ENCODE measurements around the gene IL31RA.

Gene IL31RA

GRCh38 chr5:55959208-55959607, 108.1 kb downstream of the IL31RA start:
- TF ChIP-seq, protein P1, sequence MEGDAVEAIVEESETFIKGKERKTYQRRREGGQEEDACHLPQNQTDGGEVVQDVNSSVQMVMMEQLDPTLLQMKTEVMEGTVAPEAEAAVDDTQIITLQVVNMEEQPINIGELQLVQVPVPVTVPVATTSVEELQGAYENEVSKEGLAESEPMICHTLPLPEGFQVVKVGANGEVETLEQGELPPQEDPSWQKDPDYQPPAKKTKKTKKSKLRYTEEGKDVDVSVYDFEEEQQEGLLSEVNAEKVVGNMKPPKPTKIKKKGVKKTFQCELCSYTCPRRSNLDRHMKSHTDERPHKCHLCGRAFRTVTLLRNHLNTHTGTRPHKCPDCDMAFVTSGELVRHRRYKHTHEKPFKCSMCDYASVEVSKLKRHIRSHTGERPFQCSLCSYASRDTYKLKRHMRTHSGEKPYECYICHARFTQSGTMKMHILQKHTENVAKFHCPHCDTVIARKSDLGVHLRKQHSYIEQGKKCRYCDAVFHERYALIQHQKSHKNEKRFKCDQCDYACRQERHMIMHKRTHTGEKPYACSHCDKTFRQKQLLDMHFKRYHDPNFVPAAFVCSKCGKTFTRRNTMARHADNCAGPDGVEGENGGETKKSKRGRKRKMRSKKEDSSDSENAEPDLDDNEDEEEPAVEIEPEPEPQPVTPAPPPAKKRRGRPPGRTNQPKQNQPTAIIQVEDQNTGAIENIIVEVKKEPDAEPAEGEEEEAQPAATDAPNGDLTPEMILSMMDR (conservative IDR thresholded peaks at IDR 0.05; ENCODE audit: control insufficient read depth, insufficient read depth, low read depth, low read length), result no peak
- DNase-seq (ENCODE audit: low read depth), result no peak
- H3K4me3 ChIP-seq (ENCODE audit: control insufficient read depth, low read depth, low read length), result no peak overlapping the region

- no peak overlapping the region for H3K4me3 ChIP-seq (ENCODE audit: control insufficient read depth, low read depth, low read length)
- DNase-seq (ENCODE audit: low read depth), result no peak
- TF ChIP-seq, protein P1 (conservative IDR thresholded peaks at IDR 0.05; ENCODE audit: control insufficient read depth, insufficient read depth, low read depth, low read length), result no peak
Measured at GRCh38 chr5:55960779-55961178, 109.6 kb downstream of the IL31RA start.

GRCh38 chr5:55965525-55965924, 114.4 kb downstream of the IL31RA start:
- DNase-seq (ENCODE audit: low read depth), result no peak
- TF ChIP-seq, protein P1 (conservative IDR thresholded peaks at IDR 0.05; ENCODE audit: control insufficient read depth, insufficient read depth, low read depth, low read length), result no peak
- H3K4me3 ChIP-seq (ENCODE audit: control insufficient read depth, low read depth, low read length), result no peak overlapping the region

DNA sequence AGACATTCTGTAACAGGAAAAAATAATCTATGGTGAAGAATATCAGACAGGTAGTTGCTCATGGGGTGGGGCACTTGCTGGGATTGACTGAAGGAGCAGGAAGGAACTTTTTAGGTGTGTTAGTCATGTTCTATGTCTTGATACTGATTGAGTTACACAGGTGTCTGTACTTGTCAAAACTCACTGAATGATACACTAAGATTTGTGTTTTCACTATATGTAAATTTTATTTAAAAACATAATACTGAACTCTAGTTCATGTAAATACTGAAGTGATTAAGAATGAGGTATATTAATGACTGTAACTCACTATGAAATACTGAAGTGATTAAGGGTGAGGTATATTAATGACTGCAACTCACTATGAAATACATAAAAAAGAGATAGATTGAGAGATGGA, 115.1 kb downstream of the IL31RA start:
- TF ChIP-seq, protein P1 (conservative IDR thresholded peaks at IDR 0.05; ENCODE audit: control insufficient read depth, insufficient read depth, low read depth, low read length), result no peak
- no peak for DNase-seq (ENCODE audit: low read depth)

DNA sequence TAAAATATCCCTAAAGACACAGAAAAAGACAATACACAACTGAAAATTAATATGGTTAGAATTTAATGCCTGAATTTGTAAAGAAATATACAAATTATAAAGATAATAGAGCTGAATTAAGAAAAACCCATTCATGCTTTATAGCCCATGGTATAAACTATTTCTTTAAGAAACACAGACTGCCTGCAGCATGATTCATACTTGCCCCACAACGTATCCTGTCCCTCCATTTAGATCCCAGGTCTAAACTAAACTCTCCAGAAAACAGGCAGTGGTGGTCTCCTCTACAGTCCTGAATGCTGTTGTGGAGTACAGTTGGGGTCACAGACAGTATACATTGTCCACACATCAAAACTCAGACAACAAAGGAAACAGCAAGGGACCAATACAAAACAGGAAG, 118.8 kb downstream of the IL31RA start:
- DNase-seq (ENCODE audit: low read depth), result peak; percentile 37
- no peak overlapping the region for H3K4me3 ChIP-seq (ENCODE audit: control insufficient read depth, low read depth, low read length)
- TF ChIP-seq, protein P1 (conservative IDR thresholded peaks at IDR 0.05; ENCODE audit: control insufficient read depth, insufficient read depth, low read depth, low read length), result no peak

More for the DNA sequence above, 115.1 kb downstream of the IL31RA start:
- no peak overlapping the region for H3K4me3 ChIP-seq (ENCODE audit: control insufficient read depth, low read depth, low read length)
